Measurements from ENCODE around the gene ATAD3A.
"Not testable (repeated sequence)": the region's sequence is repeated elsewhere in the genome, so short reads cannot be mapped to it uniquely, and the experiment has no call there.

DNA sequence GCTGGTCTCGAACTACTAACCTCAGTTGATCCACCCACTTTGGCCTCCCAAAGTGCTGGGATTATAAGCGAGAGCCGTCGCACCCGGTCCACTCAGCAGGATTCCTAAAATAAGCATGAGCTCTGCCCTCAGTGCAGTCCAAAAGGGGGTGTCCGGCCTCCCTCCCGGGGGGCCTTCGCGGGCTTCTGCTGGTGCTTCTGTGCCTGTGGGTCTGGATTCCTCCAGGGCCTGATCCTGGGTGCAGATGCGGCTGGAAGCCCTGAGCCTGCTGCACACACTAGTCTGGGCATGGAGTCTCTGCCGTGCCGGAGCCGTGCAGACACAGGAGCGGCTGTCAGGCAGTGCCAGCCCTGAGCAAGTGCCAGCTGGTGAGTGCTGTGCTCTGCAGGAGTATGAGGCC, 5.0 kb downstream of the ATAD3A start:
- TF ChIP-seq, protein P1, sequence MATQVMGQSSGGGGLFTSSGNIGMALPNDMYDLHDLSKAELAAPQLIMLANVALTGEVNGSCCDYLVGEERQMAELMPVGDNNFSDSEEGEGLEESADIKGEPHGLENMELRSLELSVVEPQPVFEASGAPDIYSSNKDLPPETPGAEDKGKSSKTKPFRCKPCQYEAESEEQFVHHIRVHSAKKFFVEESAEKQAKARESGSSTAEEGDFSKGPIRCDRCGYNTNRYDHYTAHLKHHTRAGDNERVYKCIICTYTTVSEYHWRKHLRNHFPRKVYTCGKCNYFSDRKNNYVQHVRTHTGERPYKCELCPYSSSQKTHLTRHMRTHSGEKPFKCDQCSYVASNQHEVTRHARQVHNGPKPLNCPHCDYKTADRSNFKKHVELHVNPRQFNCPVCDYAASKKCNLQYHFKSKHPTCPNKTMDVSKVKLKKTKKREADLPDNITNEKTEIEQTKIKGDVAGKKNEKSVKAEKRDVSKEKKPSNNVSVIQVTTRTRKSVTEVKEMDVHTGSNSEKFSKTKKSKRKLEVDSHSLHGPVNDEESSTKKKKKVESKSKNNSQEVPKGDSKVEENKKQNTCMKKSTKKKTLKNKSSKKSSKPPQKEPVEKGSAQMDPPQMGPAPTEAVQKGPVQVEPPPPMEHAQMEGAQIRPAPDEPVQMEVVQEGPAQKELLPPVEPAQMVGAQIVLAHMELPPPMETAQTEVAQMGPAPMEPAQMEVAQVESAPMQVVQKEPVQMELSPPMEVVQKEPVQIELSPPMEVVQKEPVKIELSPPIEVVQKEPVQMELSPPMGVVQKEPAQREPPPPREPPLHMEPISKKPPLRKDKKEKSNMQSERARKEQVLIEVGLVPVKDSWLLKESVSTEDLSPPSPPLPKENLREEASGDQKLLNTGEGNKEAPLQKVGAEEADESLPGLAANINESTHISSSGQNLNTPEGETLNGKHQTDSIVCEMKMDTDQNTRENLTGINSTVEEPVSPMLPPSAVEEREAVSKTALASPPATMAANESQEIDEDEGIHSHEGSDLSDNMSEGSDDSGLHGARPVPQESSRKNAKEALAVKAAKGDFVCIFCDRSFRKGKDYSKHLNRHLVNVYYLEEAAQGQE (IDR thresholded peaks at IDR 0.05; ENCODE audit: borderline replicate concordance): not testable (repeated sequence)
- TF ChIP-seq, protein P2, sequence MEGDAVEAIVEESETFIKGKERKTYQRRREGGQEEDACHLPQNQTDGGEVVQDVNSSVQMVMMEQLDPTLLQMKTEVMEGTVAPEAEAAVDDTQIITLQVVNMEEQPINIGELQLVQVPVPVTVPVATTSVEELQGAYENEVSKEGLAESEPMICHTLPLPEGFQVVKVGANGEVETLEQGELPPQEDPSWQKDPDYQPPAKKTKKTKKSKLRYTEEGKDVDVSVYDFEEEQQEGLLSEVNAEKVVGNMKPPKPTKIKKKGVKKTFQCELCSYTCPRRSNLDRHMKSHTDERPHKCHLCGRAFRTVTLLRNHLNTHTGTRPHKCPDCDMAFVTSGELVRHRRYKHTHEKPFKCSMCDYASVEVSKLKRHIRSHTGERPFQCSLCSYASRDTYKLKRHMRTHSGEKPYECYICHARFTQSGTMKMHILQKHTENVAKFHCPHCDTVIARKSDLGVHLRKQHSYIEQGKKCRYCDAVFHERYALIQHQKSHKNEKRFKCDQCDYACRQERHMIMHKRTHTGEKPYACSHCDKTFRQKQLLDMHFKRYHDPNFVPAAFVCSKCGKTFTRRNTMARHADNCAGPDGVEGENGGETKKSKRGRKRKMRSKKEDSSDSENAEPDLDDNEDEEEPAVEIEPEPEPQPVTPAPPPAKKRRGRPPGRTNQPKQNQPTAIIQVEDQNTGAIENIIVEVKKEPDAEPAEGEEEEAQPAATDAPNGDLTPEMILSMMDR (IDR thresholded peaks at IDR 0.05; ENCODE audit: poor library complexity, severe bottlenecking): not testable (repeated sequence)
- not testable (repeated sequence) for TF ChIP-seq EZH2 (IDR thresholded peaks at IDR 0.05; ENCODE audit: borderline replicate concordance, insufficient read depth, low read length, poor library complexity, severe bottlenecking); POLR2AphosphoS5 (IDR thresholded peaks at IDR 0.05); EP300 (conservative IDR thresholded peaks at IDR 0.05; ENCODE audit: poor library complexity, severe bottlenecking); RAD21 (conservative IDR thresholded peaks at IDR 0.05); MXI1 (conservative IDR thresholded peaks at IDR 0.05; ENCODE audit: poor library complexity, severe bottlenecking); SMC3 (conservative IDR thresholded peaks at IDR 0.05; ENCODE audit: poor library complexity); TAF1 (IDR thresholded peaks at IDR 0.05; ENCODE audit: low read depth)
